Kidney (tissue), 14 donors: ENCODE results near the gene IL4I1. TPM values are rescaled to one million over a fixed set of nuclear protein-coding genes. Genes with fewer than 3 reads are reported as not detected.

Experiments
- DNase-seq, 5 donors: peaks; one replicate each; pipeline ENCODE4 v3.0.0-alpha.2; 2013 to 2020
- FAIRE-seq: peaks from 2 replicates; lab custom pipeline; 2012; peaks lifted over from hg19 to GRCh38; lab: Jason Lieb, UNC
- H3K27ac ChIP-seq, 2 donors: one replicate each; pipeline ENCODE4 v1.7.0; 2013; ENCODE audit warnings: low read depth in 2 of 2, low read length in 2 of 2, inconsistent platforms in 1 of 2
- H3K27me3 ChIP-seq: one replicate; pipeline ENCODE4 v1.7.1; 2013; ENCODE audit warnings: low read length, inconsistent platforms; ENCODE audit not compliant: control insufficient read depth, insufficient read depth
- H3K36me3 ChIP-seq, 3 donors: one replicate each; pipeline versions ENCODE4 v1.7.0 to v1.7.1; 2013; ENCODE audit warnings: low read length in 3 of 3, control low read depth in 1 of 3, inconsistent platforms in 1 of 3; ENCODE audit not compliant: insufficient read depth in 3 of 3, control insufficient read depth in 2 of 3
- H3K4me1 ChIP-seq, 3 donors: one replicate each; pipeline versions ENCODE4 v1.7.0 to v1.7.1; 2013; ENCODE audit warnings: low read length in 3 of 3, inconsistent platforms in 1 of 3, low read depth in 1 of 3; ENCODE audit not compliant: control insufficient read depth in 2 of 3, insufficient read depth in 2 of 3
- H3K4me3 ChIP-seq, 3 donors: one replicate each; pipeline versions ENCODE4 v1.7.0 to v1.8.1; 2013; ENCODE audit warnings: low read length in 3 of 3, control low read depth in 1 of 3, inconsistent platforms in 1 of 3
- H3K9ac ChIP-seq, 3 donors: one replicate each; pipeline versions ENCODE4 v1.7.0 to v1.7.1; 2013; ENCODE audit warnings: low read length in 3 of 3, control low read depth in 1 of 3, inconsistent platforms in 1 of 3
- H3K9me3 ChIP-seq, 3 donors: one replicate each; pipeline versions ENCODE4 v1.7.0 to v1.7.1; 2013; ENCODE audit warnings: low read length in 3 of 3, control low read depth in 1 of 3, inconsistent platforms in 1 of 3; ENCODE audit not compliant: control insufficient read depth in 2 of 3, insufficient read depth in 1 of 3
- CTCF ChIP-seq: IDR thresholded peaks from 3 replicates; pipeline ENCODE4 v1.5.1; 2012; ENCODE audit warnings: mild to moderate bottlenecking, moderate library complexity, borderline replicate concordance; ENCODE audit not compliant: insufficient read depth; ENCODE audit errors: extremely low read depth
- intact Hi-C: fragments of 100-400 bp; cut with DNase I; formaldehyde crosslinking; loops from one replicate; pipeline ENCODE4 v1.11.1; 2022
- polyA plus RNA-seq: library from polyadenylated mRNA; stranded (reverse); fragments of 350-450 nt; fragmentation: Illumina TruSeq; extraction: RNeasy Lipid Tissue Mini Kit (QIAGEN cat#74804); gene quantifications from one replicate; pipeline ENCODE4 v1.2.3, GENCODE V29; 2014; ENCODE audit warnings: low read depth, low replicate concordance; ENCODE audit not compliant: insufficient read depth
- total RNA-seq: library from RNA; stranded (reverse); fragmentation: NEBNext Ultra II Directional; extraction: Animal tissue kit (Norgen Biotek cat#: 25700); gene quantifications from one replicate; pipeline ENCODE4 v1.2.1, GENCODE V29; 2021
- donor health status: control.
- donor health status: control.
- donor health status: control.
- donor health status: control.
- donor health status: control.
- donor health status: DM: yes; HTN: yes; CAD: no.
- donor health status: Normal renal cell carcinoma (clear cell type).

Gene IL4I1
- total and polyA plus RNA-seq, 2 donors from 2014 or later = 0.82 to 12.8 TPM

DNA sequence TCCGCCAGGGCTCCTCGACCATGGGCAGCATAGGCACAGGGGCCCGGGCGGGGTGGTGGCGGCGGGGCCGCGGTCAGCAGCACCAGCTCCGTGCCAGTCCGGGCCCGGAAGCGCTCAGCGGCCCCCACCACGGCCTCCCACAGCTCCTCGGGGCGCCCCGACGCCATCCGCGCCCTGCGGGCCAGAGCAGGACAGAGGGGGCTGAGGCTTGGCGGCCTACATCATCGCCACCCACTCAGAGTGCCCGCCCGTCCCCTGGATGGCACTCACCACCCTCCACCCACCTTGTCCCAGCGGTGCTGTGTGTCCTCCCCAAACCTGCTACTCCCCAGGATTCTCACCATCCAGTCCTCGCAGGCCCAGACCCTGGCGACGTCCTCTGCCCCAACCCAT lies 23.6 kb downstream of the IL4I1 start:
- Histone ChIP-seq H3K27ac (no peak overlapping the region), H3K4me1 (peaks cover 2 to 25% (median 16%) of the 10 kb centered on the region in 3 donors), H3K9me3 (no peaks in the 10 kb centered on the region), H3K36me3 (peaks cover 0 to 7% (median 0%) of the 10 kb centered on the region in 3 donors), H3K4me3 (no peak overlapping the region), H3K27me3 (no peaks in the 10 kb centered on the region), H3K9ac (no peak overlapping the region)
- DNase-seq (no peak), FAIRE-seq (no peak)
- intact Hi-C loops = no loop called here
- TF ChIP-seq CTCF = no peak

DNA sequence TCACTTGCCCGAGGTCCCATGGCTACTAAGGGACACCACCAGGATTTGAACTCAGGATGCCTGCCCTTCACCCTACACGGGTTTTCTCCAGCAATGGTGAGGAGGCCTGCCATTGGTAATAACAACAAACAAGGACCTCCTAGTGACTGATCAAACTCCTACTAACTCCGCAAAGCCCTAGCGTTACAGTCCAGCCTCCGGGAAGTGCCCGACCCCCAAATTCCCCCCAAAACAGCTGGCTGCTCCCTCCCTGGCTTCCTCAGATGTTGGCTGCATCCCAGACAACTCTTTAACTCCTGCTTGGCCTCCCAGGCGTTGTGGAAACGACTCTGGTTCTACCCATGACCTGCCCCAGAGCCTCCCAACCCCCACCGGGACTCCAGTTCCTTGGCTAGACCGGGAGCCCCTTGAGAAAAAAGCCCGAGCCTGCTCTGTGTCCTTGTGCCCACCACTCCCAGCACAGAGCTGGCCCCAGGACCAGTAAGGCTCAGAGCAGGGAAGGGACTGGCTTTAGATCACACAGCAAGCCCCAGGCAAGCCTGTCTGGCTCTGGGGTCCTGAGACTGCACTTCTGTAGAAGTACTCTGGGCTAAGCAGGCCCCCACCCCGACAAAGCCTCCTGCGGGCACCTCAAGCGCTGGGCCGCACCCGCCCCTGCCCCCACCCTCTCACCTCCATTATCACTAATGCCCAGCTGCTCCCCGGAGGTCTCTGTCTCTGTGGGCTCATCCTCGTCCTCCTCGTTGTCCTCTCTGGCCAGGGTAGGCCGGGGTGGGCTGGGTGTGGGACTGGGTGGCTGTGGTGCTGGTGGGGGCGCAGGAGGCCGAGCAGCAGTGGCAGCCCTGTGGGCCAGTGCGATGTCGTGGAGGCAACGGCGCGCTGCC lies 24.2 kb downstream of the IL4I1 start:
- peaks cover 0 to 7% (median 0%) of the 10 kb centered on the region in 3 donors for H3K36me3 ChIP-seq
- no peak overlapping the region for H3K9ac ChIP-seq
- H3K9me3 ChIP-seq = no peaks in the 10 kb centered on the region
- H3K27ac ChIP-seq = no peak overlapping the region
- no peak overlapping the region for H3K4me3 ChIP-seq
- H3K27me3 ChIP-seq = no peaks in the 10 kb centered on the region
- peaks cover 2 to 23% (median 16%) of the 10 kb centered on the region in 3 donors for H3K4me1 ChIP-seq
- no peak for DNase-seq
- no peak for FAIRE-seq
- intact Hi-C loops = no loop called here
- TF ChIP-seq CTCF = no peak

GRCh38 chr19:49871349-49871985 lies 25.2 kb downstream of the IL4I1 start:
- Histone ChIP-seq H3K27me3 (no peaks in the 10 kb centered on the region), H3K36me3 (peaks cover 0 to 7% (median 0%) of the 10 kb centered on the region in 3 donors), H3K9me3 (no peaks in the 10 kb centered on the region), H3K4me1 (peaks cover 2 to 27% (median 19%) of the 10 kb centered on the region in 3 donors), H3K9ac (no peak overlapping the region), H3K4me3 (no peak overlapping the region), H3K27ac (no peak overlapping the region)
- no peak for DNase-seq
- no peak for FAIRE-seq
- intact Hi-C loops = no loop called here
- no peak for TF ChIP-seq CTCF
